SK-N-MC (cell line): ENCODE data around the gene HPCAL1.
"Not testable (repeated sequence)": the region's sequence is repeated elsewhere in the genome, so short reads cannot be mapped to it uniquely, and the experiment has no call there.

ENCODE experiments used
- EZH2 ChIP-seq: fragments of 200-600 bp; sonication (generic); IDR thresholded peaks from one replicate; pipeline ENCODE4 v1.6.1; 2017; ENCODE audit warnings: antibody characterized with exemption
- POLR2AphosphoS5 ChIP-seq: IDR thresholded peaks from 2 replicates; pipeline ENCODE4 v1.6.1; 2012; ENCODE audit warnings: mild to moderate bottlenecking, low read depth, low read length, borderline replicate concordance

GRCh38 chr2:10442469-10443126 lies 139.9 kb downstream of the HPCAL1 start:
- TF ChIP-seq EZH2, POLR2AphosphoS5: not testable (repeated sequence)
